Retina (tissue), 1 donor: ENCODE measurements around the gene SYNJ1.
A peak's percentile ranks its signal among the peaks of the same experiment; 100 is the strongest.
"Not testable (repeated sequence)": the region's sequence is repeated elsewhere in the genome, so short reads cannot be mapped to it uniquely, and the experiment has no call there.

Experiments used
- DNase-seq: peaks from one replicate; pipeline ENCODE4 v3.0.0-alpha.2; 2016

Gene SYNJ1, protein sequence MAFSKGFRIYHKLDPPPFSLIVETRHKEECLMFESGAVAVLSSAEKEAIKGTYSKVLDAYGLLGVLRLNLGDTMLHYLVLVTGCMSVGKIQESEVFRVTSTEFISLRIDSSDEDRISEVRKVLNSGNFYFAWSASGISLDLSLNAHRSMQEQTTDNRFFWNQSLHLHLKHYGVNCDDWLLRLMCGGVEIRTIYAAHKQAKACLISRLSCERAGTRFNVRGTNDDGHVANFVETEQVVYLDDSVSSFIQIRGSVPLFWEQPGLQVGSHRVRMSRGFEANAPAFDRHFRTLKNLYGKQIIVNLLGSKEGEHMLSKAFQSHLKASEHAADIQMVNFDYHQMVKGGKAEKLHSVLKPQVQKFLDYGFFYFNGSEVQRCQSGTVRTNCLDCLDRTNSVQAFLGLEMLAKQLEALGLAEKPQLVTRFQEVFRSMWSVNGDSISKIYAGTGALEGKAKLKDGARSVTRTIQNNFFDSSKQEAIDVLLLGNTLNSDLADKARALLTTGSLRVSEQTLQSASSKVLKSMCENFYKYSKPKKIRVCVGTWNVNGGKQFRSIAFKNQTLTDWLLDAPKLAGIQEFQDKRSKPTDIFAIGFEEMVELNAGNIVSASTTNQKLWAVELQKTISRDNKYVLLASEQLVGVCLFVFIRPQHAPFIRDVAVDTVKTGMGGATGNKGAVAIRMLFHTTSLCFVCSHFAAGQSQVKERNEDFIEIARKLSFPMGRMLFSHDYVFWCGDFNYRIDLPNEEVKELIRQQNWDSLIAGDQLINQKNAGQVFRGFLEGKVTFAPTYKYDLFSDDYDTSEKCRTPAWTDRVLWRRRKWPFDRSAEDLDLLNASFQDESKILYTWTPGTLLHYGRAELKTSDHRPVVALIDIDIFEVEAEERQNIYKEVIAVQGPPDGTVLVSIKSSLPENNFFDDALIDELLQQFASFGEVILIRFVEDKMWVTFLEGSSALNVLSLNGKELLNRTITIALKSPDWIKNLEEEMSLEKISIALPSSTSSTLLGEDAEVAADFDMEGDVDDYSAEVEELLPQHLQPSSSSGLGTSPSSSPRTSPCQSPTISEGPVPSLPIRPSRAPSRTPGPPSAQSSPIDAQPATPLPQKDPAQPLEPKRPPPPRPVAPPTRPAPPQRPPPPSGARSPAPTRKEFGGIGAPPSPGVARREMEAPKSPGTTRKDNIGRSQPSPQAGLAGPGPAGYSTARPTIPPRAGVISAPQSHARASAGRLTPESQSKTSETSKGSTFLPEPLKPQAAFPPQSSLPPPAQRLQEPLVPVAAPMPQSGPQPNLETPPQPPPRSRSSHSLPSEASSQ (N-terminal part only)

DNA sequence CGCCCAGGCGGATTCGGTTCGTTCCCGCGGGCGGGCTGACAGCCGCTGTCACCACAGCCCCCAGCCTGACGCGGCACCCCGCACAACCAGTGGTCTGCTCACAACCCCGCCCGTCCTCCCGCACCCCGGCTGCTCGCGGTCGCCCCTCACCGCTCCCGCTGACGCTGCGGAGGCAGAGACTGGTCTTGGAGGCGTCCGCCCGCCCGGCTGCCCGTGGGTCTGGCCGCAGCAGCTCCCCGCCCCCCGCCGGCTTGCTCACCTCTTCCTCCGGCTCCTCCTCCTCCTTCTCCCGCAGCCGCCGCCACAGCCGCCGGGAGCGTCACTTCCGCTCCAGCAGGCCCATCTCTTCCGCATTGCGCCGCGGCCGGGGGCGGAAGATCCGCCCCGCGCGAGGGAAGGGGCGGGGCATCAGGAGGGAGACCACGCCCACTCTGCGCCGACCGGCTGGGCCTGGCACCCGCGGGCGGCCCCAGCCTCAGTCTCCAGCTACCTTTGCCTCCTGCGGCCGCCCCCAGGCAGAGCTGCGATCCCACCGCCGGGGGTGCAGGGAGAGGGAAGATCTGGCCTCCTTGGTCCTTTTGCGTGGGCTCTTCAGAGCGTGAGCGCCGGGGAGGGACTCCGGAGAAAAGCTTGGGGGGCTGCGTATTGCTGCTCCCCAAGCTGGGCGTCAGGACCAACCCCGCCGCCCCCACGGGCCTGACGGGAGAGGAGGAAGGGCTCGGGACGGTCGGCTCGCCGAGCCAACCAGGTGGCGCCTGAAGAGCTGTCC lies at the start of gene SYNJ1:
TSS of gene SYNJ1 (minus strand) at position 327 of the 769 bp plus-strand sequence. CDS start 1,118 bp downstream, outside the sequence.
- DNase-seq: peak; percentile 98

DNA sequence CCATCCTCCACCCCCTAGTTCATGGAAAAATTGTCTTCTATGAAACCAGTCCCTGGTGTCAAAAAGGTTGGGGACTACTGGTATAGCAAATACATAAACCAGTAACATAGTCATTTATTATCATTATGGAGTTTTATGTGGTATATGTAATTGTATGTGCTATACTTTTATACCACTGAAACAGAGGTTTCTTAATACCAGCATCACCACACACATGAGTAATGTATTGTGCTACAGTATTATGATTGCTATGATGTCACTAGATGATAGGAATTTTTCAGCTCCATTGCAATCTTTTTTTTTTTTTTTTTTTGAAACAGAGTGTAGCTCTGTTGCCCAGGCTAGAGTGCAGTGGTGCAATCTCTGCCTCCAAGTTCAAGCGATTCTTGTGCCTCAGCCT lies 49.5 kb upstream of the SYNJ1 start:
- DNase-seq: no peak

DNA sequence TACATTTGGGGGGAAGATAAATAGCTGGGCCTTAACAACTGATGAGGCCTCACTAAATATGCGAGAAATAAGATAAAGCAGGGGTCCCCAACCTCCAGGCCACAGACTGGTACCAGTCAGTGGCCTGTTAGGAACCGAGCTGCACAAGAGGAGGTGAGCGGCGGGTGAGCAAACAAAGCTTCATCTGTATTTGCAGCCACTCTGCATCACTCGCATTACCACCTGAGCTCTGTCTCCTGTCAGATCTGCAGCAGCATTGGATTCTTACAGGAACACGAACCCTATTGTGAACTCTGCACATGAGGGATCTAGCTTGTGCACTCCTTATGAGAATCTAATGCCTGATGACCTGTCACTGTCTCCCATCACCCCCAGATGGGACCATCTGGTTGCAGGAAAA lies 48.9 kb upstream of the SYNJ1 start:
- DNase-seq: no peak

DNA sequence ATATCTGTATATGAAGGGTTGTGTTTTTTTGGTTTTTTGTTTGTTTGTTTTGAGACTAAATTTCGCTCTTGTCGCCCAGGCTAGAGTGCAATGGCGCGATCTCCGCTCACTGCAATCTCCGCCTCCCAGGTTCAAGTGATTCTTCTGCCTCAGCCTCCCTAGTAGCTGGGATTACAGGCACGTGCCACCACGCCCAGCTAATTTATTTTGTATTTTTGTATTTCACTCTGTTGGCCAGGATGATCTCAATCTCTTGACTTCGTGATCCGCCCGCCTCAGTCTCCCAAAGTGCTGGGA lies 45.2 kb upstream of the SYNJ1 start:
- DNase-seq: not testable (repeated sequence)

DNA sequence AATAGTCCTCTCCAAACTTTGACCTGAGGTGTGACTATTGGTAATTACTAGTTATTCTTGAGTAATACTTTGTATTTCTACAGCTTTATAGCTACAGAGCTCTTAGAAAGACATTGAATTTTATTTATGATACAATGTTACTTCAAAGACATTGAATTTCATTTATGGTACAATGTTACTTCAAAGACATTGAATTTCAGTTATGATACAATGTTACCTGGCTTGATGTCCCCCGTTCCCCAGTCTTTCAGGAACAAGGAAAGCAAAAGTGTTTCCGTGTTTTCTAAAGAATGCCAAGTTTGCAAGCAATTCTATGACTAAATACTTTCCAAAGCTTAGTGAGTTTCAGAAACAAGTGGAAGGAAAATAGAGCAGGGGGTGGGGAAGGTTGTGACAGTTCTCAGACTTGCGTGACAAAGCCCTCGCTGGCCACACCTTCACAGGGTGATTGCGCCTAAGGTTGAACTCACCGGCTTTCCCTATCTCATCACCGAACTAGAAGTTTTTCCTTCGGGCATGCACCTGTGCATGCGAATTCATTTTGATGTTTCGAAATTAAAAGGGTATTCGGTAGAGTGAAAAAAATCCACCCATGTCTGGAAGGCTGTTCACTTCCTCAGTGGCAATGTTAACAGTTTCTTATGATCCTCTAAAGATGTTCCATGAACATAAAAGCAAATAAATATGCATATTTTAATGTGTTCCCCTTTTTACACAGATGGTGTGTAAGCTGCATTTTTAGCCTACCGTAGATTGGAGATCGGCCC lies 44.7 kb upstream of the SYNJ1 start:
- peak; percentile 36 for DNase-seq

DNA sequence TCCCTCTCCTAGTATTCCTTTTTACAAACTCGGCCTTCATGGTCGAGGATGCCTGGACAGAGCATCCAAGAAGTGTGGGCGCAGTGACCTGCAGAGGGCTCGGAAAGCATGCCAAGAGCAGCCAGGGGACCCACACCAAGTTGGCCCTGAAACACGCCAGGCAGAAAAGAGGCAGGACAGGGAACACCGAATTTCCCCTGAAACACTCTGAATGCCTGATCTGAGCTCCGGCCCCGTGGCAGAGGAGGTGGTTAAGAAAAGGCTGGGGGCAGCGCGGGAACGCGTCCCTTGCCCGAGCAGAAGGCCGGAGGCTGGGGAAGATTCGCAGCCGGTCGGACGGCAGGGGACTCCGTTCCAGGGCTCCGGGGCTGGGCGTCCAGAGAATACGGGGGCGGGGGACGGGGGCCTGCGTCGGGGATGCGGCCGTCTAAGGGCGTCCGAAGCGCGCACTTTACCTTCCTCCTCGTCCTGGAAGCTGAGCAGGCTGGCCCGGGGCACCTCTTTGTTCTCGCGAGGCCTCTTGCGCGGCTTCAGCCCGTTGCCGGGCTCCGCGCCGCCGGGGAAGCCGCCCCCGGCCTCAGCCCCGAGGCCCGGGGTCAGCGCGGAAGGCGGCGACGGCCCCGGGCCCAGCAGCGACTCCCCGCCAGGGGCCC lies 43.2 kb upstream of the SYNJ1 start:
- DNase-seq: peak; percentile 53

DNA sequence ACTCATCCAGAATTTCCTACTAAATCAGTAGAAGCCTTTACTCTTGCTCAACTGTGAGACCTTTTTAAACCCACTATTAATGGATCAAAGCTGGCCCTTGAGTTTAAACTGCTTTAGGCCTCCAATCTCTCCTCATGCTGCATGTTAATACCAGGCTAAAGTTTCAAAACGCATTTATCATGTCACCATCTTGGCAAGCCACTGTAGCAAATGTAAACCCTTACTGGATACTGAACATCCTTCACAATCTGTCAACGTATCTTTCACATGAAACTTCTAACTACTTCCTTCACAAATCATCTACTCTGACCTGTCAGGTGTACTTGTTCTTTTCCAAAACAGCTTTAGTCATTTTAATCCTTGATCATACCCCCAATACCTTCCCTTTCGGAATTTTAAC lies 40.7 kb upstream of the SYNJ1 start:
- DNase-seq: no peak

DNA sequence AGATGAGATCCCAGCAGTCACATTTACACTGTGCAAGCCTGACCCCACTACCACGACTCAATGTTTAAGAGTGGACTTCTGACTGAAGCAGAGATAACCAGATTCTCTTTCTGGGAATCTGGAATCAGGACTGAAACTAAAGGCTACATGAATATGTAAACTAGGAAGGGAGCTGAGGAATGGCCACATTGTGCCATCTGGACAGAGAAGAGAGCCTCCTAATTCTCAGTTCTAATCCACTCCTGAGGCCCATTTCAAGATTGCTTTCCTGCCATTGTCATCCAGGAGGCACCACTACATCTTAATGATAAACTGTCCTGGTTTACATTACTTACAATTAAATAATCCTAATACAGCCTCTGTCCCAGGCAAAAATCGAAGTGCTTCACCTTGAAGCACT lies 37.2 kb upstream of the SYNJ1 start:
- DNase-seq: no peak

DNA sequence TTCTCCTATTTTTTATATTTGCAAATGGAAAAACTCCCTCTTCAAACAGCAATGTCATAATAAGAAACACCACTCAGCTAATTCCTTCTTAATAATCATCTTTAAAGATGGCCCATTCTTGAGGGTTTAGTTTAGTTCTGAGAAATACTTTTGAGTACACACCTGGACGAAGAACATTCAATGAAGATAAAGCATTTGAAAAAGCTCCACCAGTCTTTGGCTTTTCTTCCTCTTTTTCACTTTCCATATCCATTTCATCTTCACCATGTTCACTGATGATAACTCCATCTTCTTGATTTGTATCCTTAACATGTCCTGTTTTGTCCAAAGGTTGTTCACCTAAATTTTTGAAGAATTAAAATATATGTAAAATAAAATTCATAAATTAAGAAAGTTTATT lies 36.4 kb upstream of the SYNJ1 start:
- no peak for DNase-seq

DNA sequence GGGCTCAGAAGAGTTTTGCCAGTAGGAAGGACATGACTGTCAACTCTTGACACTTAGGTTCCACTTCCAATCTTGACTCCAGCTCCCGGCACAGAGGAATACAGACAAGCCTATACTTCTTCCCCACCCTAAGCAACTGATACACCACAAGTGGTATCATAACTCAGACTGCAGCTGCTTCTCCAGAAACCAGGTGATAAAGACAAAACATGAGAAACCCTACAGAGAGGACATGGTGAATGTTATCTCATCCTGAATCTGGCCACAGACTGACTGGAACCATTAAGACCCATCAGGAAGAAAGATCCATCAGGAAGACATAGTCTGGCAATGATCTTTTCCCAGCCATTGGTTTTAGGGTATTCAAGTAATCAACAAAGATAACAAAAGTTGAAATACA lies 30.0 kb upstream of the SYNJ1 start:
- DNase-seq: no peak

DNA sequence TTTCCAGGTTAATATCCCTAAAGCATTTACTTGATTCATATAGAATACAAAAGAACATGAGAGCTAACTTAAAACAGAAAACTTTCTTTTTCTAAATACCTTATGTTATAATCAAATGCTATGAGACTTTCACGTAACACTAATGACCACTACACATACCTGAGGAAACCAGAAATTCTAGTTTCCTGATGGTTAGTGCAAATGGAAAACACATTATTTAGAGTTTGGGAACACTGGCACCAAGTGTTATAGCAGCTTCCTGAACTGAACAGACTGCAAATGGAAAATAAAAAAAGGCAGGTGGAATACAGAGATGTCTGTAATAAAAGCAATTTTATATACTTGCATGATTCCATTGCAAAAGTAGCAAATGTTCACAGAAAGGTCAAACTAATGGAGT lies 28.3 kb upstream of the SYNJ1 start:
- no peak for DNase-seq

DNA sequence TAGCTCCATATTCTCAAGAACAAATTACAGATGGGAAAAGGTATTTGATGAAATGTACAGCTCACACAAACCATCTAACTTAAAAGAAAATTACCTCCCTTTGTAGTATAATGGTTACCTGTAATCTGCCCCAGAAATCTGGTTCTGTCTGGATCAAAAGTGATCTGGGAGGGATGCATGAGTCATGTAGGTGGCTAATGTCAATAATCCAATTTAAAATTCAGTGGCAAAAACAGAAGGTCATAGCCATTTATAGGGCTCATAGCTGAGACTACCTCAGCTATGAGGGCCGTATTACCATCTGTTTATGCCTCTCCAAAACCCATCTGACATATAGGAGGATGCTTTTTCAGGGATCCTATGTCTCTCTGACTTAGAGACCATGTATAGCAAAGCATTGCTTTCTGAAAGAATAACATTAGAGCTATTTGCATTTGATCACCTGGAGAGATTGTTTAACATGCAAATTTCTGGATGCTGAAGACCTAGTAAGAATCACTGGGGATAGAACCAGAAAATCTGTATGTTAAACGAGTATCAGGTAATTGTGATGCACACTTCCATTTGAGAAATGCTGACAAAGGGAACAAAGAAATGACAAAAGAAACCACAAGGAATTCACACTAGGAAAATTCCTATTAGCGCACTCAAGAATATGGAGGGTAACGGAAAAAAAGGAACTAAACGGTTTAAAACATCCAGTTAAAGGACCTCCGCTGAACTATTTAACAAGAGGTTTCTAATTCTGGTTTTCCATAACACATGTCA lies 26.2 kb upstream of the SYNJ1 start:
- no peak for DNase-seq

DNA sequence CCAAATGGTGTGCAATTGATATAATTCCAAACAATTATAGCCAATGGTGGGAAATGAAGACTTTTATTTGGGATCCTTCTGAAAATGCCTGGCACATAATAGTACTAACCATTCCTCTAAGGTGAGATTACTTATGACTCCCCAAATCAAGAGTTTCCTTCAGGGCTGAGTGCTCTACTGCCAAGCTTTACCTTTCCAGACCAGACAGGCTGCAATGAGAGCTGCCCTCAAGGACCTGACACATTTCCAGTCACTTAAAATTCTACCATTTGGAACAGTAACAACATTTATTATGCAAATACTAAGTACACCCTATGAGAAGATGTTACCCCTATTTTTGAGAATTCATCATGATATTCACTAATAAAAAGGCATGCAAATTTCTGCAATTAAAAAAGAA lies 22.6 kb upstream of the SYNJ1 start:
- DNase-seq: no peak

DNA sequence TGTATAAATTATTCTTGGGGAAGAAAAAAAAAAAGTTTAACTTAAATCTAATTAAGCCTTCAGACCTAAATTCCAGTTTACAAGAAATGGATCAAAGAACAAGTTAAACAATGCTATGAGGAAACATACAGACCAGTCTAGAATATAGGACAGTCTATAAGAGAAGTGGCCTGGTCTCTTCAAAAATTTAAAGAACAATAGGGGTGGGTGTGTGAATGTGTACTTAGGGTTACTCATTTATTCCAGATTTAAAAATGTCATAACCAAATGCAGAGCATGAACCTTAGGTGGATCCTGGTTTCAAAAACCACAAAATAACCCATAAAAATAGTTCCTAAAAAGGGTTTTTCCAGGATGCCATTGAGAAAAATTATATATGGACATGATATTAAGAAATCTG lies 21.8 kb upstream of the SYNJ1 start:
- DNase-seq: no peak

DNA sequence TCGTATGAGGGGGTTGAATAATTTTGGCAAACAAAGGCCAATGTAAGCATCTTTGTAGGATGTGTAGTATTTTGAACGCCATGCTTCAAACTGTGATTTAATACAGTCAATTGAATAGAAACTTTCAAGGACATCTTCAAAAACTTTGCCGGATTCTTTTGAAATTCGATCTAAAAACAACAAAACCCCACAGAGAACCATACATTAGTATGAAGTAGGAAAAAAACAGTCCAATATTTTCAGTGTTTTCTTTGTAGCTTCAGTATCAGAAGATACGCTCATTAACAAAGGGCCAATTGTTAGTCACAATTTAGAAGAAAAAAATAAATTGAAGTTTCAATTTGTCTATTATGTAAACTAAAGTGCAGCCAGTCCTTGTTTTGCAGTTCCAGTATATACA lies 20.7 kb upstream of the SYNJ1 start:
- no peak for DNase-seq

DNA sequence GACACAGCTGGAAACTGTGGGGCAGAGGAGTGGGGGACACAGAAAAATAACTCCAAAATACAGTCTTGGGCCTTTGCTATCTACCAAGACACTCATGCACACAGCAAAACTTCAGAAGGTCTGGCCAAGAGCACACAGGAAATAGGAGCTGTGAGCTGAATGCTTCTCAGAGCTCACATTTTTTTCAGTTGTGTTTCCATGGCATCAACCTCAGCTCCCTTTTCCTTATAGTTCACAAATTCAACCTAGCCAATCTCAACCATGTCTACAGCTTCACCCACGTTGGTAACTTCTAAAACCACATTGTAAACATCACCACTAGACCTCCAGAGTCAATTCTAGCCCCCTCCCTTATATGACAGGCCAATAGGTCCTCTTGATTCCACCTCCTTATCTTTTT lies 19.6 kb upstream of the SYNJ1 start:
- DNase-seq: no peak

DNA sequence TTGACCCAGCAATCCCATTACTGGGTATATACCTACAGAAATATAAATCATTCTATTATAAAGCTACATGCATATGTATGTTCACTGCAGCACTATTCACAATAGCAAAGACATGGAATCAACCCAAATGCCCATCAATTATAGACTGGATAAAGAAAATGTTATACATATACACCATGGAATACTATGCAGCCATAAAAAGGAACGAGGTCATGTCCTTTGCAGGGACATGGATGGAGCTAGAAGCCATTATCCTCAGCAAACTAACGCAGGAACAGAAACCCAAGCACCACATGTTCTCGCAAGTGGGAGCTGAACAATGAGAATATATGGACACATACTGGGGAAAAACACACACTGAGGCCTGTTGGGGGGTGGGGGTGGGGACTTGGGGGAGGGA lies 18.9 kb upstream of the SYNJ1 start:
- not testable (repeated sequence) for DNase-seq

DNA sequence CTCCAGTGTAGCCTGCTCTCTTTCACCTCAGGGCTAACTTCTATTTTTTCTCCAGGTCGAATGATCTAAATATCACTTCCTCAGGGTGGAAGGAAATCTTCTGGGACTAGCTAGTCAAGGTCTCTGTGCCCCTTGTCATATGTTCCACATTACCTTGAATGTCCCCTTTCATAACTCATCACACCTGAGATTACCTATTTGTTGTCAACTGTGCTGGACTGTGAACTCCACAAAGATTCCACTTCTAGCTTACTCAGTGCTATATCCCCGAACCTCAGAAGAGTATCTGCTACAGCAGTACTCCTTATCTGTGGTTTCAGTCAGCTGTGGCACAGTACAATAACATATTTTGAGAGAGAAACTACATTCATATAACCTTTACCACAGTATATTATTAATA lies 14.6 kb upstream of the SYNJ1 start:
- DNase-seq: no peak

DNA sequence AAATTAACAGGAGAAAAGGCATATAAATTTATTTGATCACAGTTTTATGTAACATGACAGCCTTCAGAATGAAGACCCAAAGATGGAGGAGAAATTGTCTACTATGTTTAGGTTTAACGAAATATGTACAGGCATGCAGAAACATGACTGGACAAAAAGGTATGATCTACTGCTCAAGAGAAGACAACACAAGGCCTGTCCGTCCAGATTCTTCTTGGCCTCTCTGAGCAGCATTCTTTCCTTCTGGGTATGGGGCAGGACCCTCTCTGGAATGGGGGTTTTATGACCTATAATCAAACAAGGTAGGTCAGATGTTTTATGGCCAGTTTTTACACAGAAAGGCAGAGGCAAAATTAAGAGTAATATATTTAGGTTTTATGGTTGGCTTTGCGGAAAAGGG lies 13.5 kb upstream of the SYNJ1 start:
- no peak for DNase-seq

DNA sequence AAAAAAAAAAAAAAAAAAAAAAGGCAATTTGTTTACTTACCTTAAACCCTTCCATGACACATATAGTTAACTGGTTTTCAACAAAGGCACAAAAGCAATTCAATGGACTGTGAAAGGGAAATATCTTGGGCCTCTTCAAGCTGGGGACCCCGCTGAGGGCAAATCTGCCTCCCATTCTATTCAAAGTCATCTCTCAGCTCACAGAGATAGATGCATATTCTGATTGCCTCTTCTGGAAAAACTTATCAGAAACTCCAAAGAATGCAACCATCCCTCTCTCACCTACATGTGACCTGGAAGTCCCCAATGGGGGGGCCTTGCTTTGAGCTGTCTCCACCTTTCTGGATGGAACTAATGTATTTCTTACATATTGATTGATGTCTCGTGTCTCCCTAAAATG lies 12.1 kb upstream of the SYNJ1 start:
- DNase-seq: no peak
